Femur (tissue), 1 donor: ENCODE results near the gene CRB2.

ENCODE experiments used
- DNase-seq: peaks from one replicate; pipeline ENCODE4 v3.0.0-alpha.2; 2017

Gene CRB2

DNA sequence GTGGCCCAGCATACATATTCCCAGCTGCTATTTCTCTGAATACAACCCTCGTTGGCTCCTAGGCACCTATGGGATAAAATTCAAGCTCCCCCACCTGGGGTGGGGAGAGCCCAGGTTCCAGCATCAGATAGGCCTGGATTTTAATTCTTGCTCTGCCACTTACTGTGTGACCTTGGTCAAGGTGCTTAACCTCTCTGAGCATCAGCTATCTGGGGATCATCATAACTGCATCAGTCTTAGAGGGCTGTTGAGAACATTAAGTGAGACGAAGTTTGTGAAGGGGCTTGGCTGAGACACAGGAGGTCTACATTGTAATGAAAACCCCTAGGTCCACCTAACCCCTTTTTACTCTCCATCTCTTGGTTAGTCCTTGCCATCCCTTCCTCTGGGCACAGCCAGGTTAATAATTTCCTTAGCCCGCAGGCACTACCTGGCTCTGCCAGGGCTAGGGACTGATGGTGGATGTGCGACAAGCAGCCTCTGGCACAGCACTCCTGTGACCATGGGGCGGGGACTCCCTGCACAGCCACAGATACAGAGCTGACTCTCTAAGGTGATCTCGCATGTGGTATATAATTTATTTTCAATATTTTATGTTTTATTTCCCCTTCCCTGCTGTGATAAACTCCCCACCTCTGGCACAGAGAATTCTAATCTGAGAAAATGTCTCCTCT is 68.7 kb downstream of the CRB2 start:
- DNase-seq, result no peak

DNA sequence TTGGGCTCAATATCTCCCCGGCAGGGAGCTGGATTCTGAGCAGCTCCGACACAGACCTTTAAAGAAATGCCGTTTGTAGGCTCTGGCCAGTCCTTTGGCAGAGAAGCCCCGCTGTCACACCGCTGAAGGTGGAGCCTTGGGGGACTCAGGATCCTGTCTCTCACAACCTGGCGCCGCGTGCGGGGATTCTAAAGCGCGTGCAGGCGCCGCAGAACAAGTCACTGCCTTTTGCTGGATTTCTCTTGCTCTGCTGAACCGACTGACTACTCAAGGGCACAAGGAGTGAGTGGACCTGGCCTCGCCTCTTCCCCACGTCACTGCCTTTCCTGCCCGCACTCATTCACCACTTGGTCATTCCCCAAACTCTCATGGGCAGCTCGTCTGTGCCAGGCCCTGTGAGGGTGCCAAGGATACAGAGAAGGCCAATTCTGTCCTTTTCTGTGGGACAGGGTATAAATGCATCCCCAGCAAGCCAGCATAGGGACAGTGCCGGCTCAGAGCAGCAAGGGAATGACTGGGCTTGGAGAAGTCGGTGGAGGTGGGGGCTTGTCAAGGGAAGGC is 69.3 kb downstream of the CRB2 start:
- no peak for DNase-seq

DNA sequence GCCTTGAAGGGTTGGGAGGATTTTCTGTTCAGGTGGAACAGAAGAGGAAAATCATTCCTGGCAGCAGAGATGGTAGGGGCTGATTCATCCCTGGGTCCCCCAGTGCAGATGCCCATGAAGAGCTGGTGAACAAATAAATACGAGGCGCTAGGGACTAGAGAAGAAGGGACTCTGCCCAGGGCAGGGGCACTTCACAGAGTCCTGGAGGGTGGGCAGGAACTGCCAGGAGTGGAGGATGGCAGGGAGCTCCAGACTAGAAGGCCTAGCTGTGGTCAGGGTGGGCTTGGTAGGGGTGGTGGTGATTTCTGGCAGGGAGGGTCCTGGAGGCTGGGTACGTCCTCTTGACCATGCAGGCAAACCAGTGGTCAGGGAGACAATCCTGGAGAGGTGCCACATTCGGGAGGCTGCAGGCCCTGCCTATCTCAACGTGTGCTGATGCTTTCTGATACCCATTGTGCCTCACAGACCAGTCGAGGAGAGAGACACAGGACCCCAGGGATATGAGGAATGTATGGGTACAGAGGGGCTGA is 69.9 kb downstream of the CRB2 start:
- no peak for DNase-seq

DNA sequence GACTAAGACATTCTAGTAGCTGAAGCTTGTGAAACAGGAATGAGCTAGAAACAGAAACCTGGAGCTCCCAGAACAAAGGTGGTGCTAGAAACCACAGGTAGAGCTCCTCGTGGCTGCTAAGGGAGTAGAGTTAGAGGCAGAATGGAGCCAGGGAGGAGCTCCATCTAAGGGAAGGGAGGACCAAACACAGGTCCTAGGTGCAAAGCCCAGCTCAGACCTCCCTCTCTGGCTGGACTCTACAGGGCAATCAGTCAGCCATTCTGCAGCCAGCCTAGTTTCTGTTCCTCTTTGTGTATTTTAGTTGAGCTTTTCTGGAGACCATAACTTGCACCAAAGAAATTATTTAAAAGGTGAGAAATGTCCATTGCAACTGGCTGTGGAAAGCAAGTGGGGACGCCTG is 70.4 kb downstream of the CRB2 start:
- no peak for DNase-seq
